Fibroblast of lung (primary cell): Measurements from ENCODE around the gene PDZD7.

Experiments
- CTCF ChIP-seq, 2 donors: IDR thresholded peaks in 1 of 2; conservative IDR thresholded peaks in 1 of 2; 1 replicate in 1 of 2; 2 replicates in 1 of 2; pipeline ENCODE4 v1.5.1; 2011 to 2012; ENCODE audit warnings: low read length in 2 of 2, control low read depth in 1 of 2, inconsistent platforms in 1 of 2, low read depth in 1 of 2, mild to moderate bottlenecking in 1 of 2
- EZH2 ChIP-seq: IDR thresholded peaks from 2 replicates; pipeline ENCODE4 v1.5.1; 2012; ENCODE audit warnings: low read length, control low read depth, mild to moderate bottlenecking; ENCODE audit errors: missing control alignments

GRCh38 chr10:101020427-101021075 is 10.4 kb downstream of the PDZD7 start:
- TF ChIP-seq CTCF (conservative IDR thresholded peaks at IDR 0.05 in 1 of 2, IDR thresholded peaks at IDR 0.05 in 1 of 2; ENCODE audit: low read depth in 1 of 2, low read length in 2 of 2) (no peak), EZH2 (no peak)
